GM19397 (cell line): ENCODE data around the gene MAPRE2.

Experiments used
- ATAC-seq: cut with Tn5 transposase; IDR thresholded peaks from one replicate; pipeline ENCODE4 v1.9.1; 2021; ENCODE audit warnings: mild to moderate bottlenecking, moderate library complexity; ENCODE audit not compliant: unreplicated experiment

The MAPRE2 gene

GRCh38 chr18:35118641-35119040 lies 77.4 kb downstream of the MAPRE2 start:
- no peak for ATAC-seq

GRCh38 chr18:35121038-35121437 lies 79.8 kb downstream of the MAPRE2 start:
- no peak for ATAC-seq

GRCh38 chr18:35121531-35121930 lies 80.3 kb downstream of the MAPRE2 start:
- no peak for ATAC-seq

- ATAC-seq, result peak; percentile 47
Measured at GRCh38 chr18:35122586-35123224, 81.5 kb downstream of the MAPRE2 start.

GRCh38 chr18:35123811-35124210 lies 82.6 kb downstream of the MAPRE2 start:
- no peak for ATAC-seq

GRCh38 chr18:35127201-35127600 lies 86.0 kb downstream of the MAPRE2 start:
- ATAC-seq, result no peak

GRCh38 chr18:35128675-35129074 lies 87.5 kb downstream of the MAPRE2 start:
- no peak for ATAC-seq

GRCh38 chr18:35130236-35130635 lies 89.0 kb downstream of the MAPRE2 start:
- no peak for ATAC-seq

GRCh38 chr18:35131387-35132020 lies 90.3 kb downstream of the MAPRE2 start:
- no peak for ATAC-seq

GRCh38 chr18:35132021-35132902 lies 91.0 kb downstream of the MAPRE2 start:
- ATAC-seq, result no peak

- no peak for ATAC-seq
Measured at GRCh38 chr18:35134190-35134730, 93.0 kb downstream of the MAPRE2 start.

GRCh38 chr18:35134791-35135531 lies 93.7 kb downstream of the MAPRE2 start:
- ATAC-seq, result no peak

- no peak for ATAC-seq
Measured at GRCh38 chr18:35136248-35136647, 95.0 kb downstream of the MAPRE2 start.

GRCh38 chr18:35136885-35137284 lies 95.7 kb downstream of the MAPRE2 start:
- ATAC-seq, result no peak

GRCh38 chr18:35137632-35138031 lies 96.4 kb downstream of the MAPRE2 start:
- no peak for ATAC-seq

GRCh38 chr18:35138773-35139172 lies 97.6 kb downstream of the MAPRE2 start:
- ATAC-seq, result no peak

GRCh38 chr18:35139517-35139916 lies 98.3 kb downstream of the MAPRE2 start:
- ATAC-seq, result no peak

- ATAC-seq, result no peak
Measured at GRCh38 chr18:35141077-35141476, 99.9 kb downstream of the MAPRE2 start.

- no peak for ATAC-seq
Measured at GRCh38 chr18:35141567-35142274, 100.5 kb downstream of the MAPRE2 start.

GRCh38 chr18:35142275-35142615 lies 101.0 kb downstream of the MAPRE2 start:
- no peak for ATAC-seq
